Lower leg skin (tissue), 3 donors: ENCODE results near the gene TRIM65.
"Not testable (repeated sequence)": the region's sequence is repeated elsewhere in the genome, so short reads cannot be mapped to it uniquely, and the experiment has no call there.

Experiments
- CTCF ChIP-seq, 3 donors: fragments of 450-650 bp; IDR thresholded peaks; one replicate each; pipeline ENCODE4 v1.5.1; 2016; ENCODE audit warnings: antibody characterized with exemption in 3 of 3, mild to moderate bottlenecking in 3 of 3, moderate library complexity in 2 of 3
- POLR2A ChIP-seq, 2 donors: fragments of 450-650 bp; IDR thresholded peaks; one replicate each; pipeline ENCODE4 v1.6.1; 2016 to 2017; ENCODE audit warnings: antibody characterized with exemption in 2 of 2, mild to moderate bottlenecking in 1 of 2, moderate library complexity in 1 of 2

- TF ChIP-seq POLR2A, CTCF (IDR thresholded peaks at IDR 0.05): not testable (repeated sequence)
Measured at GRCh38 chr17:75859358-75859757, 37.4 kb downstream of the TRIM65 start.
